GDM1 (cell line): ENCODE data around the gene RARB.

Experiments used
- DNase-seq: peaks from one replicate; lab custom pipeline; 2025; lab: John Stamatoyannopoulos, UW

The RARB gene

DNA sequence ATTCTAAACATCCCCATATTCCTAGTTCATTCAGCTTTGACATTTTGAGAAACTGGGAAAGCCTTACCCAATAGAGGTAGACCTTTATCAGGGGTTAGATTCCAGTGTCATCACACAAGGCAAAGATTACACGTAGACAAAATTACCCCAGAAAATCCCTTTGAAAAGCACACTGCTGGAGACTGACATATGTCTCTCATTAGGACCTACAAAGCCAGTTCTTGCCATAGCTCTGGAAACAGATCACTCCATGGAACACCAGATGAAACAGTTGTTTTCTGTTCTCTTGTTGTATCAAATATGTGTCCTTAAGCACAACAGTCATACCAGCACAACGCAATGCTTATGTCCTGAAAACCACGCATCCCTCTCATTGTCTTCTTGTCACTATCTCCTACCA lies 44.7 kb downstream of the RARB start:
- no peak for DNase-seq

DNA sequence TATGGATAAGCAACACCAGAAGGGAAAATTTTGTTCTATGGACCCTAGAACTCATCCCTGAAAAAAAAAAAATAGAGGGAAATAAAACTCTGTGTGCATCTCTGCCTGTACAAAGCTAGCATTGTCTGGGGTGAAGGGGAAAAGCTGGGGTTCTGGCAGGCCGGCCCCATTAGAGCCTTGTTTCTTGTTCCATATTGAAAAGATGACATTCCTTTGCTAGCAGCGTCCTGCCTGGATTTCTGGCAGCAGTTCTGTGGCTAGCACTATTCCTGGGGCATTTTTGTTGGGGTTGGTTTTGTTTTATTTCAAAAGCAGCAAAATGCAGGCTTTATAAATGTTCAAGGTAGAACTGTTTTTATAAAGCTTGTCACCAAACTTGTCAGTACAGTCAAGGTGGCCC lies 45.2 kb downstream of the RARB start:
- no peak for DNase-seq

DNA sequence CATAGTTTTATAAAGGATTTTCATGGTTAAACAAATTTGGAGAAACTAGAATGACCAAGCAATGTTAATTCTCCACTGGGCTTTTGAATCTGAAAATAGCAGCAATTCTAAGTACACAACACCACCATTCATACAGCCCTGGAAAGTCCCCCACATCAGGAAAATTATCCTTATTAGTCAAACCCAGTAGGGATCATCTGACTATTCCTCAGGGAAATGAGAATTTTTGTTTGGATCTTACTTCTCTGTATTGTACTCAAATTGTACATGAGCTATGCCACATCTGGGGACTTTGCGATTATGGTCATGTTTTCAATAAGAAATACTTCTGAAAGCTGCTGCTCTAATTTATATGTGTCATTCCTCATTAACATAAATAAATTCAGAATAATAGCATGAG lies 46.0 kb downstream of the RARB start:
- DNase-seq, result no peak

DNA sequence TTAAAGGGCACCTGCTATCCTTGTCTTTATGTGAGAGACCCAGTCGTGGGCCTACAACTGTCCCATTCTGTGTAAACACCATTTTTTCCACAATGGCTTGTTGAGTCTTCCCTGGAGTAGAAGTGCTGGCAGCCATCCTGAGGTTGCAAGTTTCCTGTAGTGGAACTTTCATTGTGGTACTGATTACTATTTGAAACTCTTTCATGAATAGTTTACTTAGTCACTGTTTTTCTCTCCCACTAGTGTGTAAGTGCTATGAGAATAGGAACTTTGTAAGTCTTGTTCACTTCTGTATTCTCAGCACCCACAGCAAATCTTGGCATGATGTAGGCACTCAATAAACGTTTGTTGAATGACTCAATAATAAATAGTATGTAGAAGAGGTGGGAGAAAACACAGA lies 48.6 kb downstream of the RARB start:
- no peak for DNase-seq

DNA sequence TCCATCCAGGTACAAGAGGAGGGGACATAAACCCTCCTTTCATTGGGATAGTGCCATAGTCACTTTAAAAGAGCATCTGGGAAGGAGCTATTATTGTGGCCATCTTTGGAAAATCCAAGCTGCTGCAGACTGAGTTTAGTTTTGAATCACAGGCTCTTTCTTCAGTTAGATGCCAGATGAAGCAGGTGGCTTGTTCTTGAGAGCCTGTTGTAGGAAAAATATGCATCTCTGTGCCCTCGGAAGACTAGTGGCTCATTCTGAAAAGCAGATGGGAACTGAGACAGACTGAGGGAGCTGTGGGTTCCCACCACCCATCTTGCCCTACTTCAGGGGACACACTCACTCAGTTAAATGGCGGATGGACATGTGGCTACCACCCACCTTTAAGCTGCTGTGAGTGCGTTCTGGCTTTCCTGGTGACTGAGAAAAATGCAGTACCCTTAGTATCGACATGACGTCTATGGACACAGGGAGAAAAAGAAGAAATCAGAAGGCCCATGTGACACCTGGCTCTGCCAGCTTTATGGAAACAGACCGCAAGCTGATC lies 50.2 kb downstream of the RARB start:
- DNase-seq, result no peak

DNA sequence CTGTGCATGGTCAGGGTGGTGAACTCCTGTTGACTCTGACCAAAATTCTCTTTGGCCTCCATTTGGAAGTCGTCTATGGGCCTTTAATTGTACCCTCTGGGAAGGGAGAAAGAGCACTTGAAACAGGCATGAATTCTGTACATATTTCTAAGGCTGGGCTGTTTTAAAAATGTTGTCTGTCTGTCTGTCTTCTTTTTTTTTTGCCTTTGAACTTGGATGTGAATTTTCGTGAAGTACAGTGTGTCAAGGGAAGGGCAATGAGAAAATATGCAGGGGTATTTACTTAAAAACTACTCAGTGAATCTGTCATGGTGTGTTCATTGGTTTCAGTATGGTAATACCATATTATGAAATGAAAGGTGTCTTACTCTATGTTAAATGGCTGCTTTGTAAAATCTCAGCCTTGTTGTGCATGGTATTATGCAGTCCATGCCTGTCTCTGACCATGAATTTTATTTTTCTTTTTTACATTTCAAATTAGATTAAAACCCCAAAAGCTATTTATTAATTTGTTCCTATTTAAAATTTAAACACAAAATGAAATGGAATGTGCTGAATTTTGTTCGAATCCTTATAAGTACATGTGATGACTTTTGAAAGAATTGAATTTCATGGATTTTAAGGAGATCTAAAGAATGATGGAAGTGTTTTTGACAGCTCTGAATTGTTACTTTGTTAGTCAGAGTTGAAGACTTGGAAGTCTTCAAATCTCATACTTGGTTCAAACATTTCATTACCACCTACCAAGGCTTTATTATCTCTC lies 51.1 kb downstream of the RARB start:
- DNase-seq, result no peak

DNA sequence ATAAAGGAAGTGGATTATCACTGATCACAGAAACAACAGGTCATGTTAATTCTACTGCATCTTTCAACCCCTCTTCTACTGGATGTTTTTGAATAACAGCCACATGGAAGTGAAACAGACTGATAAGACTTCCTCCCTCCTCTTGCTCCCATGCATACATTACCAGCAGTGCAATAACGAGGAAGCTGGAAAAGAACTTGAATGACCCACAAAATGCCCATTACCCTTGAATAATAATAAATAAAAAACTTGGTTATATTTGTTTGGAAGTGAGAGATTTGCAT lies 51.6 kb downstream of the RARB start:
- no peak for DNase-seq

DNA sequence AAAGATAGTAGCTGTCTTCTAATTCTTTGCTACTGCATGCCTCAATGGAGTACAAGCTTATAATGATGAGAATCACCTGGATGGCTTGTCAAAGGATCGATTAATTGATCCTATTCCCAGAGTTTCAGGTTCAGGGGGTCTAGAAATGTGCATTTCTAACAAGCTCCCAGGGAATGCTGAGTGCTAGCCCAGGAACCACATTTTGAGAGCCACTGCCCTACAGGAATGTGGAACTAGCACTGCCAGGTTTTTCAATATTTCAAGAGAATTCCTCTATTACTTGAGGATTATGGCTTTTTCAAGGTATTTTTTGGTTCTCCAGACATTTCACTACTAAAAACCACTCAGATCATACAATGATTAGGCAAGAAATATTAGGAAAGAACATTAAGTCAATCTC lies 52.7 kb downstream of the RARB start:
- no peak for DNase-seq

DNA sequence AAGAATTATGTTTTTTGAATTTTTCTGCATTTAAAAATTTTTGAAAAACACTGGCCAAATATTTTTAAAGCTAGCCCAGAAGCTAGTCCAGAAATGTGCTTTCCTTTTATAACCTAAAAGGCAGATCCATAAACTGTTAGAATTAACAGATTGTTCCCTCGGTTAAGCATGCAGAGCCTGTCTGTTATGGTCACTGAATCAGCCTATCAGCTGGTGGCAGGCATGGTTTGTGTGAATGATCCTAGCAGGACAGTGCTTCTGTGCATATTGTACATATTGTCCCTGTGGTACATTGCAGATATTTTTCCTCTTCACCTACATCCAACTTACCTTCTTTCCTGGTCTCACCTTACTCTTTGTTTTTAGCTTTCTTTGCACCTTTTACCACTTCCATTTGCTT lies 53.3 kb downstream of the RARB start:
- no peak for DNase-seq

DNA sequence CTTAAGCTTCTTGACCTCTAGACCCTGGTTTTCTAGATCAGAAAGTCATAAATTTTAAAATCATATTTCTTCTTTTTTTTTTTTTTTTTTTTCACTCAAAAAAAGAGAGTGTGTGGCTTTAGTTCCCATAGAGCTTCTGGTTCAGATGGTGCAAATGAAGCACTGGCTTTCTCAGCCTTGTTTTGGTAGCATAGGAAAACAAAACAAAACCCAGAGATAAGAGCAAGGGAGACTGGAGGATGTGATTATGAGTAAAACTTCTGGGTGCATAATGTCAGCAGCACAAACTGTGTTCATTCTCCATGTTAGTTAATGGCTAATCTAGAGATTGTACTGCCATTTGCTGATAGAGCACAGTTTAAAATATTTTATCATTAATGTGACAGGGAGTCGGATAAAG lies 55.4 kb downstream of the RARB start:
- no peak for DNase-seq

DNA sequence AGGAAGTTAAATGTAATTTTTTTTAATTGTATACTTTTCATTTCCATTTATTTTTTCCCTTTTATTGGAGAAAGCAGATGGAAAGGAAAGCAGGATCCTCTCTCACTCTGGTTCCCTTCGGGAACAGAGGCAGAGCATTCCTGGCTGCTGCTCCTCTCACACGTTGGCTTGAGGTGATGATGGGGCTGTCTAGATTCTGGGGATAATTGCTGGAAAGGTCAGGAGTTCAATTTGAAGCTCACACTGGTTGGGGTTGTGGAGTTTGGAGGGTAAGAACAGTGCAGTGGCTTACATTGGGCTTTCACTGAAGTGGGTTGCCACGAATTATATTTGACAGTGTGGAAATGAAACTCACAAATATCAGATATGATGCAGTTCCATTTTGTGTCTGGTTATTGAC lies 57.6 kb downstream of the RARB start:
- no peak for DNase-seq

DNA sequence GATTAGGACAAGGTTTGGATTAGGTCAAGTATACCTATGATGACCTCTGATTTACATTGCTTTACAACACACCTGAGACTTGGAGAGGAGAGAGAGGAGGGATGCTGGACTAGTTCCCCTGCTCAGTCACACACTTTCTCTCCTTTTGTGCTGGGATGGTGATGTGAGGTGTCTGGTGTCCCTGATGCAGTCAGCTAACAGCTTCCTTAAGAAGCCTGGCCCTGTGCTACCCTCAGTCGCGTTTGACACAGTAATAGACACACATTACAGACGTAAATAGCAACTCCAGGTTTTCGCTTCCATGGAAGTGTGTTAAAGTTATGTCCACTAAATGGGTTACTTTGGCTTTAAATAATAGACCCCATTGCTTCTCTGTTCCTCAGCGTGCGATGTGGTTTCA lies 58.9 kb downstream of the RARB start:
- no peak for DNase-seq

DNA sequence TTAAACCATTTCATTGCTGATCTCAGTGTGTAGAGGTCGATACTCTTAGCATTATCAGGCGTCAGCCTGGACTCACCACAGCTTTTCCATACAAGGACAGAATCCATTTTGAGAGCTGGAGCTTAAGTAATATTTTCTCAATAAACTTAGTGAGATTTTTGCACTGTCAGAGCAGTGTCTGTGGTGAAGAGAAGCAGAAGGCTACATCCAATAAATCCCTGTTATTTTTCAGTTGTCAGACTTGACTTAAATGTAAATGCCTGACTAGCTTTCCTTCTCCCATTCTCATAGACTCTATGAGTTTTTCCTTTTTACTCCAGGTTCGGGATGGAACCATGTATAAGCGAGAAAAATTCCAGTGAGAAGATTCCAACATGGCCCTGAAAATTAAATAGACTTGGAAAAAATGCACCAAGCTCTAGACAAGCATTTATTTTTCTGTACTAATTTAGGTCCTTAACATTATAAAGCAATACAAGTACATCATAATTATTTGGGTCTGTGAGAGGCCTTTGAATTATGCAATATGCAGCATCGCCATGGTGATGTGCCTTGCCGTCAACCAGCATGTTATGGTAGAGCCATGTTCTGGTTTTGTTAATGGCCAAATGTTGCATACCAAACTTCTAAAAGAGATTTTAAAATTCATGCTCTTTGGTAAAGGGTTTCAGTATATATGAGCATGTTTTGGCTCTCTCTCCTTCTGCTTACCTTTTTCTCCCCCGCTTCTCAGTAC lies 62.0 kb downstream of the RARB start:
- DNase-seq, result no peak

DNA sequence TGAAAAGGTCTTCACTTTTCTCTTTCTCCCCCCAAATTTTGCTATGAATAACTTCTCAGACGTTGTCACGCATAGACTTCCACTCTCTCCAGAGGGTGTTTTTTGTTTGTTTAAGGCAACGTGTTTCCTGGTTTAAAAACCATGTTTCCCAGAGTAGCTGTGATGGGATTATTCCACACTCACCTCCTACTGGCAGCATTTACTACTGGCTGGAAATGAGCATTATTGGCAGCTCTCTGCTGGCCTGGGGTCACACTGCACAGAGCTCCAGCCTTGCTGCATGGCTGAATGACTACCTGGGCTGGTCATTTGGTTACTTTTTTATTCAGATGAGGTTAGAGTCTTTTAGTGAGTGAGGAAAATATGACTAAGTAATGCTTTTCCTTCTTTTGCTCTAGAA lies 65.2 kb downstream of the RARB start:
- no peak for DNase-seq

DNA sequence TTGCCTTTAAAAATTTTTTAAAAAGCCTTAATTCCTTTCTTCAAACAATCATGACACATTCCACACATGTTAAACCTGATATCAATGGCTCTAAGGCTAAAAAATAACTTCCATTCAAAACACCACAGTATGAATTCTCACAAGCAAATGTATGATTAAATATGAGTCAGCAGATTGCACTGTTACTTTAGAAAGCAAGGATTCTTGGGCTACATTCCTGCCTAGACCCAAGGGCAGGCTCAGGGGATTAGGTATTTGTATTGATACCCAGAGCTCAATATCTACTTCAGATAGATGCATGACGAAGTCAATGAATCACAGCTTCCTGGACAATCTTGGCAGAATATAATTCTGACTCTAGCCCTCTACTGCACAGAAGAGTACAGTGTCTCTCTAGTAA lies 65.7 kb downstream of the RARB start:
- DNase-seq, result no peak

DNA sequence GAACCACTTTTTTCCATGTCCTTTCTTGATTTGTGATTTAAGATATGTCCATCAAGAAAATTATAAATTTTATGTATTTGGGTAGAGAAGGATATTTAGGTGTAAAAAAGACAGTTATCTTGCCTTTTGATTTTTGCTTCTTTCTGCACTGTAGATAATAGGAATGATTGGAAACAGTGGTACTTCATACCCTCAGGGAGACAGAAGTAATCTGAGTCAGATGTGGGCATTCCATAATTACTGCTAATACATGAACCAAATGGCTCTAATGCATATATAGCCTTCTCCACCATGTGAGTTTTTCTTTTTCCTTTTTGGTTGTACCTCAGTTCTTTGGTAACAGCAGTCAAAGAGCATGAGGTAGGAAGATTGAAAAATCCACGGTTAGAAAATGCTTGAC lies 67.2 kb downstream of the RARB start:
- DNase-seq, result no peak

DNA sequence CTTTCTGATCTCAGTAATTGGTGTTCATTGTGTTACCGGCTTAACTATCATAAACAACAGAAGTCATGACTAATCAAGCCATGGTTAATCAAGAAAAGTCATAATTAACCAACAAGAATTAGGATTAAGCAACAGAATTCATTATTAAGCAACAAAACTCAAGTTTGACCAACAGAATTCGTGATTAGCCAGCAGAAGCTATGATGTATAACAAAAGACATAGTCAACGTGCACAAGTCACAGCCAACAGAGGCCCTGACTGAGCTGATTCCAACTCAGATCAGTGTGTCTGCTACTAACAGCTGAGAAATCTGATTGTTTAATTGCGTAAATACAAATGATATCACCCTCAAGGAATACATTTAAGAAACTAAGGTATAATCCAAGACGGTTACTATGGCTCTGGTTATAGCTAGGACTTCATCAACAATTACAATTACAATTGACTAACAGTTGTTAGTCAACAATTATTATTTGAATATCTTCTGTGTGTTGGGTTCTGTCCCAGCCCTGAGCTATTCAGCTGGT lies 67.7 kb downstream of the RARB start:
- no peak for DNase-seq

DNA sequence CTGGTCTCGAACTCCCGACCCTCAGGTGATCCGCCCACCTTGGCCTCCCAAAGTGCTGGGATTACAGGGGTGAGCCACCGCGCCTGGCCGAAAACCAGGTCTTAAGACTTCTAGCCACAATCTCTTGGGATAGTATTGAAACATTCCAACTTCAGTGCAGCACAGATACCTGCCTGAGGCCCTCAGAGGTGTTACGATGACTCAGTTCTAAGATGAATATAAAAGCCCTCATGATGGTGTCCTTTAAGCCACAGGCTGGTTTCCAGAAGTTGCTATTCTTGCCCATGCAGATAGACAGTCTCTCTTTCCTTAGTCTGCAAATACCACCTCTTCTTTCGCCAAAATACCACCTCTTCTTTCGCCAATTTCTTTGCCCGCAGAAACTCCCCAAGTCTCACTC lies 69.0 kb downstream of the RARB start:
- no peak for DNase-seq

DNA sequence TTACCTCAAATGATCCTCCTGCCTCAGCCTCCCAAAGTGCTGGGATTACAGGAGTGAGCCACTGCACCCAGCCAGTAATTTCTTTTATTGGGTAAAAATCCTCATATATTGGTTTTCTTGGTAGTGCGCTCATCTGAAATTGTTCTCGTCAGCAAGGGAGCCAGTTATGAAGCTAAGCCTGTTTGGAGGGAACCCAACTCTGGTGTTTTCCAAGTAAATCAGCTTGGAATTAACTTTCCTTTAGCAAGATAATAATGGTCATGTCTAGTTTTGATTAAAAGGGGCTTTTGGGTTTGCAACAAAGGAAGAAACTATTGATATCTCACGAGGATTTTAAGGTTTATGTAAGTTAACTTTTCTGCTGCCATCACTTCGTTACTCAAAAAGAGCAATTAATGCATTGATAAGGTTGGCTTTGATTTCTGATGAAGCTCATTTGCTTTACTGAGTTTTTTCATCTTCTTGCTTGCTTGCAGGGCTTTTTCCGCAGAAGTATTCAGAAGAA lies 72.7 kb downstream of the RARB start:
- no peak for DNase-seq

DNA sequence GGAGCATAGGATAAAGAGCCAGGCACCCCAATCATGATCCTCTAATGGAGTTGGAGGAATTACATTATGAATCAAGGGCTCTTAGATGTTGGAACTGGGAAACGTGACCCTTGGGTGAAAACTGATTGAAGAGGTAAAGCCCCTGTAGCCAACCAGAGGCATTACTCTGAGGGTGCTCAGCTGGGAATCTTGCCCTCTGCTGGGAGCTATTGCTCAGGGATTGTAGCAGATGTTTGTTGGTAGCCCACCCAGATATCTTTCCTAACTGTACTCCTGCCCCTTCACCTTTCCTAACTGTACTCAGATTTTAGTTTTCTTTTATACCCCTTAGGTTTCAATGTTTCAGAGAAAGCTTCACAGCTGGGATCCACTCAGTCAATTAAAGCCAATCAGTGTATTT lies 74.2 kb downstream of the RARB start:
- DNase-seq, result no peak

DNA sequence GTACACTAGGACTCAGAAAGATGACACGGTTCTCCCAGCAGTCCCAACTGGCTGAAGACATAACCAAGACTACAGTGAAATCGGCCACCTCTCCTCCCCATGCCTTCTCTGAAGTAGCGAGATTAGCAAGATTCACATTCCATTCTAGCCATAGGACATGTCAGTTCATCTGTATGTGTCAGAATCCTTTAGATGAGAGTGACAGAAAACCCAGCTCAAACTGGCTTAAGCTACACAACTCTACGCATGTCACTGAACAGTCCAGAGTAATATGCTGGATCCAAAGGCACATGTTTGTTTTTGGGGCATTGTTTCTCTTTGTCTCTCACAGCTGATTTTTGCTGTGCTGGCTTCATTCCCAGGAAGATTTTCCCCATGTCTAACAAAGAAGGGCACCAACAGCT lies 75.8 kb downstream of the RARB start:
- DNase-seq, result no peak

DNA sequence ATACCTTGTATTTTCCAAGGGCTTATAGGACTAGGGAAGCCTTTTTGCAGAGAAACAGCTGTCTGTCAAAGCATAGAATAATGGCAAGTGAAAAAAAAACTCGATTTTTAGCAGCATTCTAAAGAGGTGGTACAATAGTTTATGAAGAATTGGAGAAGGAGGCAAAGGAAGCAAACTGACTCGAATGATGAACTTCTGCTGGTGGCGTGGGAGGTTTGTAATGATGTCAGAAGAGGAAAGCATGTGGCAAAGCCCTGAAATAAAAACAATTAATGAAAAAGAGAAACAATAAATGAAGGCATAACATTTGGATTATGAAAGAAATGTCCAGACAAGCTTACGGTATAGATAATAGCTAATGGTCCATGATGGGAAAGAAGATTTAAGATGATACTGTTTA lies 77.5 kb downstream of the RARB start:
- no peak for DNase-seq

DNA sequence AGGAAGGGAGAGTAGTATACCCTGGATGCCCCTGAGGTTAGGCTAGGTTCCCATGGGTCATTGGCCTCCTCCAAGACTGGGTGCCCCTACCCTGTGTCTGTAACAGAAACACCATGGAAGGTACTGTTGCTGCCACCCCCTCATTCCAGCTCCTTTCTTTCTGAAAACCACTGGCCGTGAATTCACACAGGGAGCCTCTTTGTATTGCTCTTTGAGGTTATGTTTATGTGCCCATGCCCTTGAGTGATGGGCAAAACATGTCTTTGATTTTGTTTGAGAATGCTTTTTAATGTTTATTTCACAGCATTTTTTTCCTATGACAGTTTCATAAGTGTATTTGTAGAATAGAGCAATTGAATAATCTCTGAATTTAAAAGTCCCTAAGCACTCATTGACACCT lies 79.7 kb downstream of the RARB start:
- no peak for DNase-seq
